BLaER1 treated with 17β-estradiol and CSF1 and Interleukin-3, amounts not matched to agents 10 nM and 100 nM (cell line): ENCODE data around the gene OR7C1.

ENCODE experiments used
- H3K27ac ChIP-seq, 11 experiments: shearing (Covaris generic); formaldehyde crosslinking; 2 replicates each; pipeline ENCODE4 v1.8.1; 2022
- H3K27me3 ChIP-seq, 11 experiments: shearing (Covaris generic); formaldehyde crosslinking; 2 replicates each; pipeline ENCODE4 v1.8.1; 2022
- H3K36me3 ChIP-seq, 11 experiments: shearing (Covaris generic); formaldehyde crosslinking; 2 replicates each; pipeline ENCODE4 v1.8.1; 2022
- H3K4me1 ChIP-seq, 10 experiments: shearing (Covaris generic); formaldehyde crosslinking; 2 replicates each; pipeline ENCODE4 v1.8.1; 2022
- H3K4me2 ChIP-seq, 11 experiments: shearing (Covaris generic); formaldehyde crosslinking; 2 replicates each; pipeline ENCODE4 v1.8.1; 2022
- H3K4me3 ChIP-seq, 10 experiments: shearing (Covaris generic); formaldehyde crosslinking; 2 replicates each; pipeline ENCODE4 v1.8.1; 2022
- H3K9ac ChIP-seq, 11 experiments: shearing (Covaris generic); formaldehyde crosslinking; 2 replicates each; pipeline ENCODE4 v1.8.1; 2022
- H3K9me3 ChIP-seq, 11 experiments: shearing (Covaris generic); formaldehyde crosslinking; replicated peaks in 1 of 11; 2 replicates each; pipeline ENCODE4 v1.8.1; 2022
- H4K20me1 ChIP-seq, 11 experiments: shearing (Covaris generic); formaldehyde crosslinking; 2 replicates each; pipeline ENCODE4 v1.8.1; 2022
- Cebpa-rat ChIP-seq, 11 experiments: shearing (Covaris generic); IDR thresholded peaks; 2 replicates each; pipeline ENCODE4 v1.8.1; 2022

OR7C1 gene

DNA sequence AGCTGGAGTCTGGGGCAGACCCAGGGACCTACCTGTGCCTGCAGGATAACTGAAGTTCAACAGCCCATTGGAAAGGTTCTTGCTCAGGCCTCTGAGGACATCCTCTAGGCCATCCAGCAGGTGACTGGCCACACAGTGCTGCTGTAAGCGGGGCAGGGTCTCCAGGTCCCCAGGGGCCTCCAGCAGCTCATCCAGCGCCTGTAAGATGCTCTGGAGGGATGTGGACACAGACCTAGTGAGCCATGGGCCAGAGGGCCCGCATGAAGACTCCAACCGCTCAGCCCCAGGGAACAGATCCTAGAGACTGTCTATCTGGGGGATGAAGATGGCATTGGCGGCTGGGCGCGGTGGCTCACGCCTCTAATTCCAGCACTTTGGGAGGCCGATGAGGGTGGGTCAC, 70.6 kb downstream of the OR7C1 start:
- no peak for TF ChIP-seq Cebpa-rat (IDR thresholded peaks at IDR 0.05)
- Histone ChIP-seq H3K27ac (no peak overlapping the region), H3K36me3 (peaks cover 0 to 100% (median 77%) of the 10 kb centered on the region in 11 experiments; a peak in 17 of 22 replicates), H4K20me1 (peaks cover 0 to 97% (median 26%) of the 10 kb centered on the region in 11 experiments; a peak in 13 of 22 replicates), H3K4me2 (peak overlapping the region in 4 of 11 experiments; percentile 0 to 26 (median 16); a peak in 4 of 22 replicates), H3K9me3 (peaks cover 0 to 23% (median 5%) of the 10 kb centered on the region in 11 experiments; a peak in 9 of 22 replicates), H3K9ac (no peak overlapping the region), H3K4me1 (peaks cover 0 to 70% (median 3%) of the 10 kb centered on the region in 10 experiments; a peak in 8 of 20 replicates), H3K4me3 (peak overlapping the region in 1 of 10 experiments; percentile 11; a peak in 1 of 20 replicates), H3K27me3 (peaks cover 0 to 13% (median 8%) of the 10 kb centered on the region in 11 experiments; a peak in 11 of 22 replicates)

DNA sequence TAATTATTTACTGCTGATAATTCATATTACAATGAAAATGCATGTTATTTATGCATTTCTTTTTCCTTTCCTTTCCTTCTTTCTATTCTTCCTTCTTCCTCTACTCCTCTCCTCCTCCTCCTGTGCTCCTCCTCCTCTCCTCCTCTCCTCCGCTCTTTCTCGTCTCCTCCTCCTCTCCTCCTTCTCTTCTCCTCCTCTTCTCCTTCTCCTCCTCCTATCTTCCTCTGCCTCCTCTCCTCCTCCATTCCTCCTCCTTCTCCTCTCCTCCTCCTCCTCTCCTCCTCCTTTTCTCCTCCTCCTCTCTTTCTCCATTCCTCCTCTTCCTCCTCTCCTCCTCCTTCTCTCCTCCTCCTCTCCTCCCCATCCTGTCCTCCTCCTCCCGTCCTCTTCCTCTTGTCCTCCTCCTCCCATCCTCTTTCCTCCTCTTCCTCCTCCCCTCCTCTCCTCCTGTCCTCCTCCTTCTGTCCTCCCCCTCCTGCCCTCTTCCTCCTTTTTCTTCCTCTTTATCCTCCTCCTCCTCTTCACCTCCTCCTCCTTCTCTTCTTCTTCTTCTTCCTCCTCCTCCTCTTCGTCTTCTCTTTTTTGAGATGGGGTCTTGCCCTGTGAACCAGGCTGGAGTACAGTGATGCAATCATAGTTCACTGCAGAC, 71.4 kb downstream of the OR7C1 start:
- H3K27ac ChIP-seq = peak overlapping the region in 1 of 11 experiments; percentile 17; a peak in 1 of 22 replicates
- H3K4me3 ChIP-seq = no peak overlapping the region
- H3K4me2 ChIP-seq = 0 out of 22 replicates have a peak overlapping the region, but pooled peaks of 2 of the 11 experiments have one; percentile 0 to 16
- peaks cover 0 to 23% (median 5%) of the 10 kb centered on the region in 11 experiments; a peak in 9 of 22 replicates for H3K9me3 ChIP-seq
- no peak overlapping the region for H3K9ac ChIP-seq
- peaks cover 0 to 62% (median 3%) of the 10 kb centered on the region in 10 experiments; a peak in 8 of 20 replicates for H3K4me1 ChIP-seq
- peaks cover 0 to 13% (median 8%) of the 10 kb centered on the region in 11 experiments; a peak in 11 of 22 replicates for H3K27me3 ChIP-seq
- no peak for TF ChIP-seq Cebpa-rat (IDR thresholded peaks at IDR 0.05)
- peaks cover 0 to 100% (median 74%) of the 10 kb centered on the region in 11 experiments; a peak in 17 of 22 replicates for H3K36me3 ChIP-seq
- H4K20me1 ChIP-seq = peaks cover 0 to 97% (median 25%) of the 10 kb centered on the region in 11 experiments; a peak in 13 of 22 replicates

DNA sequence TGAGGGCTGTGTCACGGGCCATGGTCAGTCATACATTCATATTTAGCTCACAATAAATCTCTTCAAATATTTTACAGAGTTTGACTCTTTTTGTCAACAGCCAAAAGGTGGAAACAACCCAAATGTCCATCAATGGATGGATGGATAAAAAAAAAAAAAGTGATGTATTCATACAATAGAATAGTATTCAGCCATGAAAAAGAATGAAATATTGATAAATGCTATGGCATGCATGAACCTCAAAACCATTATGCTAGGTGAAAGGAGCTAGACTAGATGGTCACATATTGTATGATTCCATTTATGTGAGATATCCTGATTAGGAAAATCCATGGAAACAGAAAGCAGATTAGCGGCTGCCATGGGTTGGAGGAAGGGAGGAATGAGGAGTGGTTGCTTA, 72.9 kb downstream of the OR7C1 start:
- TF ChIP-seq Cebpa-rat (IDR thresholded peaks at IDR 0.05) = no peak
- Histone ChIP-seq H3K9ac (no peak overlapping the region), H3K9me3 (peaks cover 0 to 23% (median 5%) of the 10 kb centered on the region in 11 experiments; a peak in 9 of 22 replicates), H3K27ac (no peak overlapping the region), H3K27me3 (peaks cover 0 to 13% (median 8%) of the 10 kb centered on the region in 11 experiments; a peak in 11 of 22 replicates), H3K4me3 (no peak overlapping the region), H3K36me3 (peaks cover 0 to 100% (median 73%) of the 10 kb centered on the region in 11 experiments; a peak in 16 of 22 replicates), H4K20me1 (peaks cover 0 to 97% (median 16%) of the 10 kb centered on the region in 11 experiments; a peak in 11 of 22 replicates), H3K4me1 (peaks cover 0 to 55% (median 3%) of the 10 kb centered on the region in 10 experiments; a peak in 8 of 20 replicates), H3K4me2 (no peak overlapping the region)

DNA sequence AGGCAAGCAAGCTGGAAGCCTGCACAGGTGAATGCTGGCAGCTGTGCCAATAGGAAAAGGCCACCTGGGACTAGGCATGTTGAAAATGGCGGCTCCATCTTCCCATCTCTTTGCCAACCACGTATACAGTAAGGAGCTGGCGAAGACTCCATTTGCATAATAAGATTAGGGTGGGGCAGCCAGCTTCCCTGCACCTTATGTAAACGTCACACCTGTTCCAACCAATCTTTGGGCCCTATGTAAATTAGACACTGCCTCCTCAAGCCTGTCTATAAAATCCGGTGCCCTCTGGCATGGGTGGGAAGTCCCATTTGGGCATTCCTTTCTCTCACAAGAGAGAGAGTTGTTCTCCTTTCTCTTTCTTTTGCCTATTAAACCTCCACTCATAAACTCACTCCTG, 73.4 kb downstream of the OR7C1 start:
- Histone ChIP-seq H3K27me3 (peaks cover 0 to 13% (median 8%) of the 10 kb centered on the region in 11 experiments; a peak in 11 of 22 replicates), H3K9me3 (peaks cover 0 to 23% (median 5%) of the 10 kb centered on the region in 11 experiments; a peak in 9 of 22 replicates), H3K27ac (no peak overlapping the region), H4K20me1 (peaks cover 0 to 97% (median 21%) of the 10 kb centered on the region in 11 experiments; a peak in 11 of 22 replicates), H3K4me2 (0 out of 22 replicates have a peak overlapping the region, but pooled peaks of 1 of the 11 experiments have one; percentile 2), H3K36me3 (peaks cover 0 to 100% (median 73%) of the 10 kb centered on the region in 11 experiments; a peak in 16 of 22 replicates), H3K4me3 (no peak overlapping the region), H3K4me1 (peaks cover 0 to 50% (median 3%) of the 10 kb centered on the region in 10 experiments; a peak in 8 of 20 replicates), H3K9ac (no peak overlapping the region)
- TF ChIP-seq Cebpa-rat (IDR thresholded peaks at IDR 0.05) = no peak

DNA sequence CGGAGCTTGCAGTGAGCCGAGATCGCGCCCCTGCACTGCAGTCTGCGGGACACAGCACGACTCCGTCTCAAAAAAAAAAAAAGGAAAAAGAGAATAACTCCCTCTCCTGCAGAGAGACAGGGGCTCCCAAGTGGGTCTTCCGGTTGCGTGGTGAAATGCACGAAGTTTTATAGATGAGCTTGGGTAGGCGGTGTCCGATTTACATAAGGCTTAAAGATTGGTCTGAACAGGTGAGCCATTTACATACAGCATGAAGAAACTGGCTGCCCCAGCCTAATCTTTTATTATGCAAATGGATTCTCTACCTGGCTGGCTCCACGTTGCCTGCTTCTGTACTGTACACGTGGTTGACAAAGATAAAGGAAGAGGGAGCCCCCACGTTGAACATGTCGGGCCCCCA, 76.2 kb downstream of the OR7C1 start:
- no peak overlapping the region for H3K4me2 ChIP-seq
- H3K27me3 ChIP-seq = peaks cover 0 to 5% (median 0%) of the 10 kb centered on the region in 11 experiments; a peak in 3 of 22 replicates
- peaks cover 0 to 100% (median 84%) of the 10 kb centered on the region in 11 experiments; a peak in 15 of 22 replicates for H3K36me3 ChIP-seq
- TF ChIP-seq Cebpa-rat (IDR thresholded peaks at IDR 0.05) = no peak
- no peak overlapping the region for H3K27ac ChIP-seq
- peaks cover 0 to 32% (median 0%) of the 10 kb centered on the region in 10 experiments; a peak in 5 of 20 replicates for H3K4me1 ChIP-seq
- peaks cover 0 to 100% (median 32%) of the 10 kb centered on the region in 11 experiments; a peak in 14 of 22 replicates for H4K20me1 ChIP-seq
- no peak overlapping the region for H3K4me3 ChIP-seq
- H3K9me3 ChIP-seq = peaks cover 0 to 16% (median 0%) of the 10 kb centered on the region in 11 experiments; a peak in 6 of 22 replicates
- H3K9ac ChIP-seq = no peak overlapping the region

DNA sequence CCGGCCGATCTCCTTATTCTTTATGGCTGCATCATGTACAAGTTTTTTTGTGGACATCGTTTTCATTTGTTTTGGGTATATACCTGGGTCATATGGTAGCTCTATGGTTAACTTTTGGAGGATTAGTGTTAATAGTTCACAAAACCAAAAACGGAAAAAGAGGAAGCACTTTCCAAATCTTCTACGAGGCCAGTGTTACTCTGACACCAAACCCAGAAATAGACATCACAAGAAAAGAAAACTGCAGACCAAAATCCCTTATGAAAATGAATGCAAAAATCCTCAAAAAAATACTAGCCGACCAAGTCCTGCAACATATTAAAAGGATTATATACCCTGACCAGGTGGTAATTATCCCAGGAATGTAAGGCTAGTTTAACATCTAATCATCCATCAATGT, 86.4 kb downstream of the OR7C1 start:
- Histone ChIP-seq H3K9me3 (peaks cover 0 to 67% (median 28%) of the 10 kb centered on the region in 11 experiments; a peak in 19 of 22 replicates), H3K4me3 (no peak overlapping the region), H3K36me3 (peaks cover 0 to 88% (median 86%) of the 10 kb centered on the region in 11 experiments; a peak in 18 of 22 replicates), H3K4me2 (peak overlapping the region in 1 of 11 experiments; percentile 12; a peak in 1 of 22 replicates), H3K9ac (no peak overlapping the region), H4K20me1 (peaks cover 0 to 87% (median 0%) of the 10 kb centered on the region in 11 experiments; a peak in 9 of 22 replicates), H3K27ac (no peak overlapping the region), H3K4me1 (peaks cover 0 to 19% (median 9%) of the 10 kb centered on the region in 10 experiments; a peak in 15 of 20 replicates), H3K27me3 (no peaks in the 10 kb centered on the region)
- TF ChIP-seq Cebpa-rat (IDR thresholded peaks at IDR 0.05) = no peak
